ENCODE results near the gene PI16. TPM values are rescaled to one million over a fixed set of nuclear protein-coding genes. Genes with fewer than 3 reads are reported as not detected.

The PI16 gene
- total and polyA plus RNA-seq, 4 donors, result 0.12 to 0.25 (median 0.24) TPM; not detected in 1

DNA sequence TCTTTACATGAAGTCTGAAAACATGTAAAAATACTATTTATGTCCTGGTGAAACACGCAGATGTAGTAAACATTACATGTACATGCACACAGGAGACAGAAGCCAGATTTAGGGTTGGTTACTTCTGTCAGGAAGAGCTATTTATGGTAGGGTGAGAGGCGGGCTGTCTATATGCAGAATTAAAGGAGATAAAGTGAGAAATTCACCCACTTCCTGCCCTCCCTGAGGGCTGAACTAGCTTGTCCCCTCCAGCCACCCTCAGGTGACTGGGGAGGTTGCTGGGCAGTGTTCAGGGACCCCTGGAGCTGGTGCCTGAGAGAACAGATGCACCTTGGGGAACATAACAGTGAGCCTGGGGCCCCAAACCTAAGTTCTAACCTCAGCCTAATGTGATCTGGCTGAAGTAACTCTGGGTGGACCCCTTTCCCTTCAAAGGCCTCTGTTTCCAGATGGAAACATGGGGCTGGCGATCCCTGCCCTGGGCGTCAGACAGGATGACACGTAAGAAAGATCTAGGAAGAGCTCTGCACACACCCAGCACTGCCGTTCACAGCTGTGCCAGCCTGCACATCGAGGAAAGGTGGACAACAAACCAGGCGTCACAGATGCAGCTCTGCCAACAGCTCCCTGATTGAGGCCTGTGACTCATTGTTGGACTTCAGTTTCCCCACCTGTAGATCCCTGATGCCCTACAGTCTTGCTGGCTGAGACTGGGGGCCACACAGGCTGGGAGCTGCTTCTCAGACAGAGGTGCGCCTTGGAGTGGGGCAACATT, 1.3 kb downstream of the PI16 start (continued):
- TF ChIP-seq RAD21 (IDR thresholded peaks at IDR 0.05), result no peak
- no peak for TF ChIP-seq GABPA (IDR thresholded peaks at IDR 0.05 in 1 of 2, conservative IDR thresholded peaks at IDR 0.05 in 1 of 2)
- no peak for TF ChIP-seq FOXA2 (IDR thresholded peaks at IDR 0.05)

DNA sequence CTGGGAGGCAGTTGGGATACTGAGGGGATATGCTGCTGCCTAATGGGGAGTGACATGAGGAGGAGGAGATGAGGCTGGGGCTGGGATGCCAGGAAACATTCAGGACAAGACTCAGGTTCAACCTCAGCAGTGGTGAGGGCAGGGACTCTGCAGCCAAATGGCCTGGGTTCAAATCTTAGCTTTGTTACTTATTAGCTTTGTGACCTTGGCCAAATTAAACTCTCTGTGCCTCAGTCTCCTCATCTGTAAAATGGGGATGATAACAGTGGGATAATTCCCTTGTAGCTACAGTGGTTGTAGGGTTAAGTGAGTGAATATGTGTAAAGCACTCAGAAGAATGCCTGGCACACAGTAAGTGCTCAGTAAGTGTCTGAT, 1.9 kb downstream of the PI16 start:
- Histone ChIP-seq H3K4me3 (ENCODE audit: low read depth in 1 of 3, low read length in 3 of 3) (no peak overlapping the region), H3K9ac (ENCODE audit: low read depth in 1 of 2, low read length in 2 of 2) (no peak overlapping the region), H3K9me3 (ENCODE audit: control insufficient read depth in 4 of 4, low read length in 3 of 4) (no peaks in the 10 kb centered on the region), H3K4me1 (ENCODE audit: control insufficient read depth in 4 of 4, insufficient read depth in 4 of 4, low read length in 3 of 4) (no peaks in the 10 kb centered on the region), H3K36me3 (ENCODE audit: control insufficient read depth in 4 of 4, insufficient read depth in 3 of 4, low read depth in 1 of 4, low read length in 3 of 4) (no peaks in the 10 kb centered on the region), H3K27ac (ENCODE audit: low read depth in 1 of 2, low read length in 2 of 2) (no peak overlapping the region), H3K27me3 (ENCODE audit: control insufficient read depth in 4 of 4, insufficient read depth in 4 of 4, low read length in 3 of 4) (no peaks in the 10 kb centered on the region)
- DNase-seq (ENCODE audit: low spot score), result no peak
- no peak for TF ChIP-seq SP1 (IDR thresholded peaks at IDR 0.05)
- TF ChIP-seq, protein P1, sequence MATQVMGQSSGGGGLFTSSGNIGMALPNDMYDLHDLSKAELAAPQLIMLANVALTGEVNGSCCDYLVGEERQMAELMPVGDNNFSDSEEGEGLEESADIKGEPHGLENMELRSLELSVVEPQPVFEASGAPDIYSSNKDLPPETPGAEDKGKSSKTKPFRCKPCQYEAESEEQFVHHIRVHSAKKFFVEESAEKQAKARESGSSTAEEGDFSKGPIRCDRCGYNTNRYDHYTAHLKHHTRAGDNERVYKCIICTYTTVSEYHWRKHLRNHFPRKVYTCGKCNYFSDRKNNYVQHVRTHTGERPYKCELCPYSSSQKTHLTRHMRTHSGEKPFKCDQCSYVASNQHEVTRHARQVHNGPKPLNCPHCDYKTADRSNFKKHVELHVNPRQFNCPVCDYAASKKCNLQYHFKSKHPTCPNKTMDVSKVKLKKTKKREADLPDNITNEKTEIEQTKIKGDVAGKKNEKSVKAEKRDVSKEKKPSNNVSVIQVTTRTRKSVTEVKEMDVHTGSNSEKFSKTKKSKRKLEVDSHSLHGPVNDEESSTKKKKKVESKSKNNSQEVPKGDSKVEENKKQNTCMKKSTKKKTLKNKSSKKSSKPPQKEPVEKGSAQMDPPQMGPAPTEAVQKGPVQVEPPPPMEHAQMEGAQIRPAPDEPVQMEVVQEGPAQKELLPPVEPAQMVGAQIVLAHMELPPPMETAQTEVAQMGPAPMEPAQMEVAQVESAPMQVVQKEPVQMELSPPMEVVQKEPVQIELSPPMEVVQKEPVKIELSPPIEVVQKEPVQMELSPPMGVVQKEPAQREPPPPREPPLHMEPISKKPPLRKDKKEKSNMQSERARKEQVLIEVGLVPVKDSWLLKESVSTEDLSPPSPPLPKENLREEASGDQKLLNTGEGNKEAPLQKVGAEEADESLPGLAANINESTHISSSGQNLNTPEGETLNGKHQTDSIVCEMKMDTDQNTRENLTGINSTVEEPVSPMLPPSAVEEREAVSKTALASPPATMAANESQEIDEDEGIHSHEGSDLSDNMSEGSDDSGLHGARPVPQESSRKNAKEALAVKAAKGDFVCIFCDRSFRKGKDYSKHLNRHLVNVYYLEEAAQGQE (IDR thresholded peaks at IDR 0.05), result no peak
- TF ChIP-seq HNF4A (conservative IDR thresholded peaks at IDR 0.05), result no peak
- no peak for TF ChIP-seq RXRA (IDR thresholded peaks at IDR 0.05)
- no peak for TF ChIP-seq EGR1 (IDR thresholded peaks at IDR 0.05; ENCODE audit: low read depth in 2 of 2)
- TF ChIP-seq YY1 (IDR thresholded peaks at IDR 0.05), result no peak
- TF ChIP-seq, protein P2, sequence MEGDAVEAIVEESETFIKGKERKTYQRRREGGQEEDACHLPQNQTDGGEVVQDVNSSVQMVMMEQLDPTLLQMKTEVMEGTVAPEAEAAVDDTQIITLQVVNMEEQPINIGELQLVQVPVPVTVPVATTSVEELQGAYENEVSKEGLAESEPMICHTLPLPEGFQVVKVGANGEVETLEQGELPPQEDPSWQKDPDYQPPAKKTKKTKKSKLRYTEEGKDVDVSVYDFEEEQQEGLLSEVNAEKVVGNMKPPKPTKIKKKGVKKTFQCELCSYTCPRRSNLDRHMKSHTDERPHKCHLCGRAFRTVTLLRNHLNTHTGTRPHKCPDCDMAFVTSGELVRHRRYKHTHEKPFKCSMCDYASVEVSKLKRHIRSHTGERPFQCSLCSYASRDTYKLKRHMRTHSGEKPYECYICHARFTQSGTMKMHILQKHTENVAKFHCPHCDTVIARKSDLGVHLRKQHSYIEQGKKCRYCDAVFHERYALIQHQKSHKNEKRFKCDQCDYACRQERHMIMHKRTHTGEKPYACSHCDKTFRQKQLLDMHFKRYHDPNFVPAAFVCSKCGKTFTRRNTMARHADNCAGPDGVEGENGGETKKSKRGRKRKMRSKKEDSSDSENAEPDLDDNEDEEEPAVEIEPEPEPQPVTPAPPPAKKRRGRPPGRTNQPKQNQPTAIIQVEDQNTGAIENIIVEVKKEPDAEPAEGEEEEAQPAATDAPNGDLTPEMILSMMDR (IDR thresholded peaks at IDR 0.05; ENCODE audit: low read depth, low read length, missing input control), result no peak
- TF ChIP-seq, protein P3, sequence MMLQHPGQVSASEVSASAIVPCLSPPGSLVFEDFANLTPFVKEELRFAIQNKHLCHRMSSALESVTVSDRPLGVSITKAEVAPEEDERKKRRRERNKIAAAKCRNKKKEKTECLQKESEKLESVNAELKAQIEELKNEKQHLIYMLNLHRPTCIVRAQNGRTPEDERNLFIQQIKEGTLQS (IDR thresholded peaks at IDR 0.05), result no peak
- TF ChIP-seq RAD21 (IDR thresholded peaks at IDR 0.05), result no peak

DNA sequence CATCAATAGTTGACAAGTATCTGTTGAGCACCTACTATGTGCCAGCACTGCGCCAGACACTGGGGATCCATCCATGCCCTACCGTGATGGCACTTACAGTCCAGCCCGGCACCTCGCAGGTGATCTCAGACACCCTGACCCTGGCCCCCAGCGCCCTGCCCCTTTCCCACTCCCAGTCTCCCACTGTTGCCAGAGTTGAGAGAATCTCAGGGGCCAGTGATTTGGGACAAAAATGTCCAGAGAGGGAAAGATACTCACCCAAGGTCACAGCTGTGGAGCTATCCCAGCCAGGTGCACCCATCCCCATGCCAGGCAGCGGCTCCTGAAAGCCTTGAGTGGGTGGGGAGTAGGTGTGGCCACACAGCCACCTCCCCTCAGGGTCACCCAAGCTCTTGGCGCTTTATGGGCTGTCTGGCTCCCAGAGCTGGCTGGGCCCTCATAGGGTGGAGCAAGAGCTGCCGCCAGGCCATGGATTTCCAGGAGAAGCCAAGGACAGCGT, 3.3 kb downstream of the PI16 start:
- DNase-seq (ENCODE audit: low spot score), result no peak
- Histone ChIP-seq H3K9ac (ENCODE audit: low read depth in 1 of 2, low read length in 2 of 2) (no peak overlapping the region), H3K4me3 (ENCODE audit: low read depth in 1 of 3, low read length in 3 of 3) (no peak overlapping the region), H3K27me3 (ENCODE audit: control insufficient read depth in 4 of 4, insufficient read depth in 4 of 4, low read length in 3 of 4) (no peaks in the 10 kb centered on the region), H3K9me3 (ENCODE audit: control insufficient read depth in 4 of 4, low read length in 3 of 4) (no peaks in the 10 kb centered on the region), H3K4me1 (ENCODE audit: control insufficient read depth in 4 of 4, insufficient read depth in 4 of 4, low read length in 3 of 4) (no peaks in the 10 kb centered on the region), H3K36me3 (ENCODE audit: control insufficient read depth in 4 of 4, insufficient read depth in 3 of 4, low read depth in 1 of 4, low read length in 3 of 4) (no peaks in the 10 kb centered on the region), H3K27ac (ENCODE audit: low read depth in 1 of 2, low read length in 2 of 2) (no peak overlapping the region)
- TF ChIP-seq, protein P4, sequence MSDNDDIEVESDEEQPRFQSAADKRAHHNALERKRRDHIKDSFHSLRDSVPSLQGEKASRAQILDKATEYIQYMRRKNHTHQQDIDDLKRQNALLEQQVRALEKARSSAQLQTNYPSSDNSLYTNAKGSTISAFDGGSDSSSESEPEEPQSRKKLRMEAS (IDR thresholded peaks at IDR 0.05), result no peak
- TF ChIP-seq, protein P5, sequence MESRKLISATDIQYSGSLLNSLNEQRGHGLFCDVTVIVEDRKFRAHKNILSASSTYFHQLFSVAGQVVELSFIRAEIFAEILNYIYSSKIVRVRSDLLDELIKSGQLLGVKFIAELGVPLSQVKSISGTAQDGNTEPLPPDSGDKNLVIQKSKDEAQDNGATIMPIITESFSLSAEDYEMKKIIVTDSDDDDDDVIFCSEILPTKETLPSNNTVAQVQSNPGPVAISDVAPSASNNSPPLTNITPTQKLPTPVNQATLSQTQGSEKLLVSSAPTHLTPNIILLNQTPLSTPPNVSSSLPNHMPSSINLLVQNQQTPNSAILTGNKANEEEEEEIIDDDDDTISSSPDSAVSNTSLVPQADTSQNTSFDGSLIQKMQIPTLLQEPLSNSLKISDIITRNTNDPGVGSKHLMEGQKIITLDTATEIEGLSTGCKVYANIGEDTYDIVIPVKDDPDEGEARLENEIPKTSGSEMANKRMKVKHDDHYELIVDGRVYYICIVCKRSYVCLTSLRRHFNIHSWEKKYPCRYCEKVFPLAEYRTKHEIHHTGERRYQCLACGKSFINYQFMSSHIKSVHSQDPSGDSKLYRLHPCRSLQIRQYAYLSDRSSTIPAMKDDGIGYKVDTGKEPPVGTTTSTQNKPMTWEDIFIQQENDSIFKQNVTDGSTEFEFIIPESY (IDR thresholded peaks at IDR 0.05), result no peak
- TF ChIP-seq SP1 (IDR thresholded peaks at IDR 0.05), result no peak
- TF ChIP-seq NR2F2 (IDR thresholded peaks at IDR 0.05), result no peak
- TF ChIP-seq HNF4G (IDR thresholded peaks at IDR 0.05), result no peak
- TF ChIP-seq, protein P2 (IDR thresholded peaks at IDR 0.05; ENCODE audit: low read depth, low read length, missing input control), result no peak
- no peak for TF ChIP-seq FOXA2 (IDR thresholded peaks at IDR 0.05)
- TF ChIP-seq JUND (IDR thresholded peaks at IDR 0.05), result no peak
- 88% methylated on average over 9 of the region's 9 CpGs for WGBS
